SU-DHL-6 (cell line): ENCODE measurements around the gene SMC6.

ENCODE experiments used
- CTCF ChIP-seq: fragments of 200-600 bp; sonication (generic); IDR thresholded peaks from one replicate; pipeline ENCODE4 v1.5.1; 2017; ENCODE audit warnings: antibody characterized with exemption, mild to moderate bottlenecking, low read length, moderate library complexity; ENCODE audit not compliant: insufficient read depth, poor library complexity, severe bottlenecking
- EZH2phosphoT487 ChIP-seq: fragments of 200-600 bp; sonication (generic), shearing (Covaris generic); conservative IDR thresholded peaks from 2 replicates; pipeline ENCODE4 v1.6.1; 2018; ENCODE audit warnings: mild to moderate bottlenecking, antibody characterized with exemption, low read length, moderate library complexity, mixed read lengths

- TF ChIP-seq CTCF = no peak
- no peak for TF ChIP-seq EZH2phosphoT487
Observed at GRCh38 chr2:17672583-17673317, 80.9 kb downstream of the SMC6 start.
